HG03139 (cell line): ENCODE measurements around the gene RUVBL2.
"Not testable (repeated sequence)": the region's sequence is repeated elsewhere in the genome, so short reads cannot be mapped to it uniquely, and the experiment has no call there.

Source experiments
- ATAC-seq: cut with Tn5 transposase; IDR thresholded peaks from one replicate; pipeline ENCODE4 v1.9.1; 2021; ENCODE audit not compliant: unreplicated experiment

The RUVBL2 gene

GRCh38 chr19:49017041-49017665 is 23.5 kb downstream of the RUVBL2 start, which contains the start of gene LHB:
Gene LHB (minus strand): TSS chr19:49017091. CDS start chr19:49017081, 10 bp downstream.
- no peak for ATAC-seq

- no peak for ATAC-seq
Measured at GRCh38 chr19:49017666-49018351, 24.1 kb downstream of the RUVBL2 start.

GRCh38 chr19:49018388-49019241 is 24.9 kb downstream of the RUVBL2 start:
- not testable (repeated sequence) for ATAC-seq

GRCh38 chr19:49019242-49019932 is 25.7 kb downstream of the RUVBL2 start:
- no peak for ATAC-seq

GRCh38 chr19:49020342-49020741 is 26.7 kb downstream of the RUVBL2 start:
- no peak for ATAC-seq

- ATAC-seq, result no peak
Measured at GRCh38 chr19:49020931-49021895, 27.5 kb downstream of the RUVBL2 start.

- no peak for ATAC-seq
Measured at GRCh38 chr19:49022116-49022515, 28.4 kb downstream of the RUVBL2 start.

- ATAC-seq, result not testable (repeated sequence)
Measured at GRCh38 chr19:49024233-49024632, 30.5 kb downstream of the RUVBL2 start, which contains the start of gene CGB3. Gene CGB3 (minus strand): TSS chr19:49024333. CDS start chr19:49023971, 362 bp downstream.

- not testable (repeated sequence) for ATAC-seq
Measured at GRCh38 chr19:49025088-49025487, 31.4 kb downstream of the RUVBL2 start.

- not testable (repeated sequence) for ATAC-seq
Measured at GRCh38 chr19:49025599-49025998, 31.9 kb downstream of the RUVBL2 start.

GRCh38 chr19:49028686-49029085 is 35.0 kb downstream of the RUVBL2 start:
- not testable (repeated sequence) for ATAC-seq

- ATAC-seq, result not testable (repeated sequence)
Measured at GRCh38 chr19:49029749-49030148, 36.1 kb downstream of the RUVBL2 start.

- ATAC-seq, result not testable (repeated sequence)
Measured at GRCh38 chr19:49030323-49030722, 36.6 kb downstream of the RUVBL2 start.

GRCh38 chr19:49031642-49032301 is 38.1 kb downstream of the RUVBL2 start, which contains the start of gene CGB2:
Gene CGB2 (plus strand): TSS chr19:49031890. CDS start chr19:49032096, 206 bp downstream.
- ATAC-seq, result not testable (repeated sequence)

- ATAC-seq, result not testable (repeated sequence)
Measured at GRCh38 chr19:49036815-49037214, 43.1 kb downstream of the RUVBL2 start, which contains the start of gene CGB1. Gene CGB1 (minus strand): TSS chr19:49036895. CDS start chr19:49036711, 184 bp downstream.

- not testable (repeated sequence) for ATAC-seq
Measured at GRCh38 chr19:49038111-49038510, 44.4 kb downstream of the RUVBL2 start.

GRCh38 chr19:49038557-49039276 is 45.0 kb downstream of the RUVBL2 start:
- not testable (repeated sequence) for ATAC-seq

- not testable (repeated sequence) for ATAC-seq
Measured at GRCh38 chr19:49039736-49040135, 46.0 kb downstream of the RUVBL2 start.
